Measurements from ENCODE around the gene CLEC11A.

CLEC11A gene

GRCh38 chr19:50712833-50713232 lies 10.3 kb upstream of the CLEC11A start:
- no peaks in the 10 kb centered on the region for H3K79me2 ChIP-seq (ENCODE audit: insufficient read depth, low read depth)
- no peak overlapping the region for H2AFZ ChIP-seq (ENCODE audit: low read depth)
- no peak overlapping the region for H3K27ac ChIP-seq
- no peak overlapping the region for H3K4me2 ChIP-seq
- H3K27me3 ChIP-seq (ENCODE audit: insufficient read depth, low read depth) = no peaks in the 10 kb centered on the region; the same call in 1 of the 2 replicates
- H3K36me3 ChIP-seq (ENCODE audit: insufficient read depth) = no peaks in the 10 kb centered on the region
- H4K20me1 ChIP-seq (ENCODE audit: insufficient read depth) = no peaks in the 10 kb centered on the region
- TF ChIP-seq, protein P1, sequence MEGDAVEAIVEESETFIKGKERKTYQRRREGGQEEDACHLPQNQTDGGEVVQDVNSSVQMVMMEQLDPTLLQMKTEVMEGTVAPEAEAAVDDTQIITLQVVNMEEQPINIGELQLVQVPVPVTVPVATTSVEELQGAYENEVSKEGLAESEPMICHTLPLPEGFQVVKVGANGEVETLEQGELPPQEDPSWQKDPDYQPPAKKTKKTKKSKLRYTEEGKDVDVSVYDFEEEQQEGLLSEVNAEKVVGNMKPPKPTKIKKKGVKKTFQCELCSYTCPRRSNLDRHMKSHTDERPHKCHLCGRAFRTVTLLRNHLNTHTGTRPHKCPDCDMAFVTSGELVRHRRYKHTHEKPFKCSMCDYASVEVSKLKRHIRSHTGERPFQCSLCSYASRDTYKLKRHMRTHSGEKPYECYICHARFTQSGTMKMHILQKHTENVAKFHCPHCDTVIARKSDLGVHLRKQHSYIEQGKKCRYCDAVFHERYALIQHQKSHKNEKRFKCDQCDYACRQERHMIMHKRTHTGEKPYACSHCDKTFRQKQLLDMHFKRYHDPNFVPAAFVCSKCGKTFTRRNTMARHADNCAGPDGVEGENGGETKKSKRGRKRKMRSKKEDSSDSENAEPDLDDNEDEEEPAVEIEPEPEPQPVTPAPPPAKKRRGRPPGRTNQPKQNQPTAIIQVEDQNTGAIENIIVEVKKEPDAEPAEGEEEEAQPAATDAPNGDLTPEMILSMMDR (conservative IDR thresholded peaks at IDR 0.05; ENCODE audit: low read depth, low read length) = no peak
- H3K4me3 ChIP-seq (IDR thresholded peaks at IDR 0.05; ENCODE audit: insufficient read depth, low read depth, low read length) = no peak overlapping the region
- no peak overlapping the region for H3K9ac ChIP-seq
- H3K4me1 ChIP-seq (ENCODE audit: low read depth, poor library complexity, severe bottlenecking) = no peaks in the 10 kb centered on the region

DNA sequence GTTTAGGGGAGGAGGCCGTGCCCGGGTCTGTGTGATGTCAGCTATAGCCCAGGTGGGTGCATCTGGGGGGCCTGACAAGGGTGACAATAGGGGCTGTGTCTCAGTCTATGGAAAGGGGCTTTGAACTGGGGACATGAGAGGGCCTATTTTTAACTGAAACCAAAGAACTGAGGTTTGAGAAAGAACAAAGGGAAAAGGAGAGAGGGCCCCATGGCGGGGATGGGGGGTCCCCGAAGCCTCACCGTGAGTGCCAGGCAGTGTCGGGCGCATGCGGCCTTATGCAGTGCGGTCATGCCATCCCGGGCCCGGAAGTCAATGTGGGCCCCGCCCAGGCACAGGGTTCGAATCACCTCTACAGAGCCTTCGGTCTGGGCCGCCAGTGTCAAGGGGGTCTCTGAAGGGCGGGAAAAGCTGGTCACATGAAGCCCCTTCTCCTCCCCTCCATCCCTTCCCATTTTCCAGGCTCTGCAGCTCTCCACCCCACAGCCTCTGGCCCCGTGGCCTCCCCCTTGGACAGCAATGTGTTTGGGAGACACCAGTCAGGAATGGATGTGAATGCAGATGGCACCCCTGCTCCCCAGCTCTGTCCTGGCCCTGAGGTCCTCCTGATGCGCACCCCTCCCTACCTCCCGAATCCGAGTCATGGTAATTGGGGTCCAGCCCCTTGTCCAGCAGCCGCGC lies 9.5 kb upstream of the CLEC11A start:
- H2AFZ ChIP-seq (ENCODE audit: low read depth) = no peak overlapping the region
- H3K4me2 ChIP-seq = no peak overlapping the region
- H3K79me2 ChIP-seq (ENCODE audit: insufficient read depth, low read depth) = no peaks in the 10 kb centered on the region
- H3K4me3 ChIP-seq (IDR thresholded peaks at IDR 0.05; ENCODE audit: insufficient read depth, low read depth, low read length) = no peak overlapping the region
- no peak overlapping the region for H3K27ac ChIP-seq
- H3K36me3 ChIP-seq (ENCODE audit: insufficient read depth) = no peaks in the 10 kb centered on the region
- TF ChIP-seq, protein P1 (conservative IDR thresholded peaks at IDR 0.05; ENCODE audit: low read depth, low read length) = no peak
- H3K4me1 ChIP-seq (ENCODE audit: low read depth, poor library complexity, severe bottlenecking) = no peaks in the 10 kb centered on the region
- H4K20me1 ChIP-seq (ENCODE audit: insufficient read depth) = no peaks in the 10 kb centered on the region
- no peaks in the 10 kb centered on the region; the same call in 1 of the 2 replicates for H3K27me3 ChIP-seq (ENCODE audit: insufficient read depth, low read depth)
- H3K9ac ChIP-seq = no peak overlapping the region

GRCh38 chr19:50716178-50717025 lies 6.8 kb upstream of the CLEC11A start:
- H3K36me3 ChIP-seq (ENCODE audit: insufficient read depth) = no peaks in the 10 kb centered on the region
- H3K4me2 ChIP-seq = no peak overlapping the region
- no peaks in the 10 kb centered on the region for H4K20me1 ChIP-seq (ENCODE audit: insufficient read depth)
- no peak overlapping the region for H3K27ac ChIP-seq
- TF ChIP-seq, protein P1 (conservative IDR thresholded peaks at IDR 0.05; ENCODE audit: low read depth, low read length) = no peak
- H3K4me3 ChIP-seq (IDR thresholded peaks at IDR 0.05; ENCODE audit: insufficient read depth, low read depth, low read length) = no peak overlapping the region
- no peaks in the 10 kb centered on the region for H3K4me1 ChIP-seq (ENCODE audit: low read depth, poor library complexity, severe bottlenecking)
- H3K9ac ChIP-seq = no peak overlapping the region
- H2AFZ ChIP-seq (ENCODE audit: low read depth) = no peak overlapping the region
- no peaks in the 10 kb centered on the region for H3K79me2 ChIP-seq (ENCODE audit: insufficient read depth, low read depth)
- no peaks in the 10 kb centered on the region; the same call in 1 of the 2 replicates for H3K27me3 ChIP-seq (ENCODE audit: insufficient read depth, low read depth)

GRCh38 chr19:50717026-50717723 lies 6.0 kb upstream of the CLEC11A start:
- TF ChIP-seq, protein P1 (conservative IDR thresholded peaks at IDR 0.05; ENCODE audit: low read depth, low read length) = no peak
- no peaks in the 10 kb centered on the region for H3K36me3 ChIP-seq (ENCODE audit: insufficient read depth)
- H4K20me1 ChIP-seq (ENCODE audit: insufficient read depth) = no peaks in the 10 kb centered on the region
- H3K27ac ChIP-seq = no peak overlapping the region
- no peaks in the 10 kb centered on the region for H3K4me1 ChIP-seq (ENCODE audit: low read depth, poor library complexity, severe bottlenecking)
- H3K79me2 ChIP-seq (ENCODE audit: insufficient read depth, low read depth) = no peaks in the 10 kb centered on the region
- H2AFZ ChIP-seq (ENCODE audit: low read depth) = no peak overlapping the region
- H3K27me3 ChIP-seq (ENCODE audit: insufficient read depth, low read depth) = no peaks in the 10 kb centered on the region; the same call in 1 of the 2 replicates
- no peak overlapping the region for H3K4me2 ChIP-seq
- no peak overlapping the region for H3K4me3 ChIP-seq (IDR thresholded peaks at IDR 0.05; ENCODE audit: insufficient read depth, low read depth, low read length)
- H3K9ac ChIP-seq = no peak overlapping the region
